PFSK-1 (cell line): Measurements from ENCODE around the gene C2orf15.

Experiments
- FOXP2 ChIP-seq: optimal IDR thresholded peaks from 2 replicates; pipeline ENCODE3; 2011; ENCODE audit warnings: borderline replicate concordance, control low read depth, inconsistent platforms; ENCODE audit not compliant: insufficient read depth; ENCODE audit errors: extremely low read length, extremely low read depth
- POLR2AphosphoS5 ChIP-seq: IDR thresholded peaks from 2 replicates; pipeline ENCODE4 v1.6.1; 2012; ENCODE audit warnings: low read depth, mild to moderate bottlenecking, control low read depth, low read length, moderate library complexity
- REST ChIP-seq, 2 experiments: IDR thresholded peaks; 2 replicates each; pipeline versions ENCODE4 v1.6.1 to v1.8.0; 2011 to 2012; ENCODE audit warnings: low read depth in 2 of 2, low read length in 2 of 2, control low read depth in 1 of 2, inconsistent platforms in 1 of 2, mild to moderate bottlenecking in 1 of 2, moderate library complexity in 1 of 2; ENCODE audit not compliant: insufficient read depth in 1 of 2
- SIN3A ChIP-seq: IDR thresholded peaks from 2 replicates; pipeline ENCODE4 v1.6.1; 2012; ENCODE audit warnings: mild to moderate bottlenecking, low read length, moderate library complexity, borderline replicate concordance; ENCODE audit not compliant: insufficient read depth
- TAF1 ChIP-seq: IDR thresholded peaks from 2 replicates; pipeline ENCODE4 v1.6.1; 2012; ENCODE audit warnings: low read length, control low read depth, borderline replicate concordance; ENCODE audit not compliant: insufficient read depth

Gene C2orf15

GRCh38 chr2:99106913-99107312 is 34.6 kb upstream of the C2orf15 start:
- TF ChIP-seq TAF1 = no peak
- no peak for TF ChIP-seq REST (IDR thresholded peaks at IDR 0.05; ENCODE audit: insufficient read depth in 1 of 2, low read depth in 2 of 2, low read length in 2 of 2)
- no peak for TF ChIP-seq POLR2AphosphoS5

GRCh38 chr2:99111236-99111635 is 30.3 kb upstream of the C2orf15 start:
- no peak for TF ChIP-seq SIN3A
- TF ChIP-seq REST (IDR thresholded peaks at IDR 0.05; ENCODE audit: insufficient read depth in 1 of 2, low read depth in 2 of 2, low read length in 2 of 2) = no peak
- no peak for TF ChIP-seq POLR2AphosphoS5
- TF ChIP-seq FOXP2 = no peak
- TF ChIP-seq TAF1 = no peak

GRCh38 chr2:99111945-99112344 is 29.6 kb upstream of the C2orf15 start:
- no peak for TF ChIP-seq POLR2AphosphoS5
- no peak for TF ChIP-seq SIN3A
- no peak for TF ChIP-seq REST (IDR thresholded peaks at IDR 0.05; ENCODE audit: insufficient read depth in 1 of 2, low read depth in 2 of 2, low read length in 2 of 2)
- no peak for TF ChIP-seq TAF1
- no peak for TF ChIP-seq FOXP2

- TF ChIP-seq FOXP2 (no peak), POLR2AphosphoS5 (no peak), REST (IDR thresholded peaks at IDR 0.05; ENCODE audit: insufficient read depth in 1 of 2, low read depth in 2 of 2, low read length in 2 of 2) (no peak)
These were observed 28.9 kb upstream of the C2orf15 start for GRCh38 chr2:99112617-99113016.

- TF ChIP-seq POLR2AphosphoS5 (no peak), FOXP2 (no peak), SIN3A (no peak), REST (IDR thresholded peaks at IDR 0.05; ENCODE audit: insufficient read depth in 1 of 2, low read depth in 2 of 2, low read length in 2 of 2) (no peak), TAF1 (no peak)
These were observed 13.5 kb upstream of the C2orf15 start for GRCh38 chr2:99127981-99128380.
